Measurements from ENCODE around the gene PTPRE. TPM values are rescaled to one million over a fixed set of nuclear protein-coding genes. Genes with fewer than 3 reads are reported as not detected.
A peak's percentile ranks its signal among the peaks of the same experiment; 100 is the strongest.

Gene PTPRE
- polyA plus RNA-seq, 12 donors: 3.9 to 17.8 (median 7.2) TPM; not detected in 1

DNA sequence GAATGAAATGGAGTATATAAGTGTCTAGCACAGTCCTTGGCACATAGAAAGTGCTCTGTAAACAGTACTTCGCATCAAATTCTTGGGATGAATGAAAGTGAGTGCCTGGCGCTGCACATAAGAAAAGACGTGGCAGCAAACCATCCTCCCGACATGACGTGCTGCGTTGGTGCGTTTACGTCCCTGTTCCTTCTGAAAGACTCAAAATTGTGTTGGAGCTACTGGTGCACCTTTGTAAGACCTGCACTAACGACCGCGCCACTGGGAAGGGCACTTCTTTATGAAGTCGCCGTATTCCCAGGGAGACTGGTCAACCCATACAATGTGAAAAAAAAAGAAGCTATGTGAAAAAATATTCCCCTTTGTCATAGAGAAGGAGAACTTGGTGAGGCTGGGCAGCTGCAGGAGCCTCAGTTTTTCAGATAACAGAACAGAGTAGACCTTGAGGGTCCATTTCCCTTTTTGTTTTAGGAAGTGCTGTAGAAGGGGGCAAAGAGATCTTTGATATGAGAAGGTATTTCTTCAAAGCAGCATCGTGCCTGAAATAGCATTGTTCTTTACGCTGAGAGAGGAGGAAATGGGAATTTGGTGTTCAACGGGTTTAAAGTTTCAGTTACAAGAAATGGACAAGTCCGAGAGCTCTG is 91.7 kb downstream of the PTPRE start:
- DNase-seq: no peak

DNA sequence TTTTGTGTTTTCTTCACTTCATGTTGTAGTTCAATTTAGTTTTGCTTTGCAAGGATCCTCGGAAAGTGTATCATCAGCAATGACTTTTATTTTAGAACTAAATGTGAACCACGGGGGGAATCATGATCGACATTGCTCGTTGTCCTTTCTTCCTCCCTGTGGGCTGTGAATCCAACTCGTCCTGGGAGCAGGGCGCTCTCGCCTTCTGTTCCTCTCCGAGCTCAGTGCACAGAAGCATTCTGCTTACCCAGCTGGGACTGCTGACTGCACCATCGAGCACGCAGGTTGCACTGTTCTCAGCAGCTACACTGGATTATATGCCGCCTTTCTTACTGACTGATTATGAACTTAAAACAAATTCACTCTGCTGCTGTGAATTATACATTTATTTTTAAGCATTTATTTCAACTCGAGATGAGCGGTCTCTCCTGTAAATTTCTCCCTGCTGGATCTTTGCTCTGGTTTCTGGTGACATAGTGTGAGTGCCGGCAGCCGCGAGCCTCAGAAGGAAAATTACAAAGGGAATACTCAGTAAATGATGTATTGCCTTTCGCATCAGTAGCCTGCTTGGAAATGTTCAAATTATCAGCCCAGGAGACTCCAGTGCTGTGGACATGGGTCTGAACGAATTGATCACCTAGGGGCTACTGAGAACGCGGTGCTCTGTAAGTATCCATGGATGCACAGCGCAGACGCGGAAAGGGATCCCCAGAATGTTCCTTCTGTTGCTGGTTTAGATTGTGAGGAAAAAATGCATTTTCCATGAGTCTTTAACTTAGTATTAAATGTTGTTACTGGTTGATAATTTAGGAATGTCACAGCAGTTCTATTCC is 92.6 kb downstream of the PTPRE start:
- no peak for DNase-seq

DNA sequence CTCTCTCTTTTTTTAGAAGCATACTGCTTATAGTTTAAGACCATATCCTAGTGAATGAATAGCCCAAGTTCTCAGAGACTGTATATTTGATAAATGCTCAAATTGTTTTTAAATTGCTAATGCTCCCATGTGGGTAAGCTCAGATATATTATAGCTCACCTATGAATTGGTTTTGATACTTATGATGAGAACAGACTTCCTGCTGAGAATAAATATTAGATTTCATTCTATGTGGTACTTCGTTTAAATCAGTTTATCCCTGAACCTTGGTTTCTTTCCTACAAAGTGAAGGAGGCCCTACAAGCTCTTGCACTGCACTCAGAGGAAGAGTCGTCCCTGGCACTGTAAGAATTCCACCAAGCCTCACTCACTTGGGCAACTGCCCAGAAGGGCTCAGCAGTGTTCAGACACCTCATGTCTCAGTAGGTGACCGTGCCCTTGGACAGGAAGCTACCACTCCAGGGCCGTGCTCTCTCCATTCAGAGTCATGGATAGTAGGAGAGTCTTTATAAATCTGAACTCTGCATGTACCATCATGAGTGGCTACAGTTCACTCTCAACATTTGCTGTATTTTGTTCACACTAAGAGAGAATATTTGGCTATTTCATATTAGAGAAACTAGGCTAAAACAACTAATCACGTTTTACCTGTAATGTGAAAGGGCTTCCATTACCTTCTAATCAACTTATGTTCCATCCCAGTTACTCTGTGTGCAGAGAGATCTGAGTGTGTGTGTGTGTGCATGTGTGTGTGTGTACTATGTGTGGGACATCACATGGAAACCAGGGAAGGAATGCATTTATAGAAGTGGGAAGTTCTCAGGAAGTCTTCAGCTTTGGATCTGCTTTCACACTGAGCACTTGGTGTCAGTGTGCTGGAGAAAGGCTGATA is 93.8 kb downstream of the PTPRE start:
- no peak for DNase-seq

DNA sequence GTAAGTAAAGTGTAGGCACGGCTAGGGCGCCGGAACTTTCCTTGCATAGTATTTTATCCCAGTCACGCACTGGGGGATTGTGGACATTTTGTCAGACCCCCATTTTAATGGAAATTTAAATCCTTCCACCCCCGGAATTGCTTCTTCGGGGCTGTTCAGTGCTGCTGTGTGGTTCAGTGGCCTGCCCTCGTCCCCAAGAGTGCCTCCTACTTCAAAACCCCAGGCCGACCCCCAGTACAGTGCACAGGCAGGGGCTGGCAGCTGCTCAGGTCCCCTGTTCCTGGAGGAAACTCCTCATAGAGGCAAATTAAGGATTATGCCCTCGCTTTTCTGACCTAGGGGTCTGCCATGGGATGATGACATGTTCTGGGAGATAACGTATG is 94.5 kb downstream of the PTPRE start:
- DNase-seq: no peak

DNA sequence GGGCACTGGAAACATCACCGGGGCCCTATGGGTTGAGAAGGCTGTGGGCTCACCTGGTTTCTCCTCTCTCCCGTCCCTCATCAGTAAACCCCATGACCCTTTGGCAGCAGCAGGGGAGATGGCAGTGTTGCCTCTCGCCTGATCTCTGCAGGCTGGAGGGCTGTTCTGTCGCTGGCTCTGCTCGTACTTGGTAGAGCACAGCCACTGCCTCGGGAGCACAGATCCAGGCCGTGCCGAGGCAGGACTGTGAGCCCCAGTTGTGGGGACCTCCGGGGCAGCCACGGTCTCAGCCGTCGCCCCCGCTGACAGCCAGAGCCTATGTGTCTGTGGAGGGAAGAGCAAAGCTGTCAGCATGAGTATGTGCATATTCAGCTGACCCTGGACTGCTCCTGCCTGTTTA is 94.9 kb downstream of the PTPRE start:
- no peak for DNase-seq

DNA sequence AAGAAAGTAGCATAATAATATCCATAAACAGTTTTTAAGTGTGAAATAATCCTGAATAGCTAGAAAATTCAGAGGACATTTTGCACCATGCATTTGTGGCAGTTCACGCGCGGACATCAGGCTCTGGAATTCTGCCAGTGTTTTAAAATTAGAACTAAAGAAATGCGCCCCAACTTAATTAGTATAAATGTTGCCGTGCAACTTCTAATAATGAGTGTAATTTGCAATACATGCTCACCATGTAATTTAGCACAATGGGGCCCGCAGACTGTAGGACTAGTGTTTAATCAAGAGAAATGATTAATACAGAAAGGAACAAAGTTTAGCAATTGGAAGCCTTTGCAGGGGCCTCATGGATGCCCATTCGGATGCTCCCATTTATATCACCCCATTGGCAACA is 96.6 kb downstream of the PTPRE start:
- DNase-seq: no peak

DNA sequence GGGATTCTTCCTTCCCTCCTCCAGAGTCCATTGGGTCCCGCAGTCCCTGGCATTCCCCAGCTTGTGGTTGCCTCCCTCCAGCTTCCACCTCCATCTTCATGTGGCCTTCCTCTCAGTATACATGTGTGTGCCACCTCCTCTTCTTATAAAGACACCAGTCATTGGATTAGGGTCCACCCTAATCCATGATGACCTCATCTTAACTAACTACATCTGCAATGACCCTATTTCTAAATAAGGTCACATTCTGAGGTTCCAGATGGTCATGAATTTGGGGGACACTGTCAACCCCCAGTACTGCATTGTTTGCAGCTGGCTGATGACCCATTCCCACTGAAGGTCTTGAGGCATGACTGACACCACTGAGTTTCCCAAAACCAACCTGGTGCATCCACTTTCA is 99.0 kb downstream of the PTPRE start:
- no peak for DNase-seq

DNA sequence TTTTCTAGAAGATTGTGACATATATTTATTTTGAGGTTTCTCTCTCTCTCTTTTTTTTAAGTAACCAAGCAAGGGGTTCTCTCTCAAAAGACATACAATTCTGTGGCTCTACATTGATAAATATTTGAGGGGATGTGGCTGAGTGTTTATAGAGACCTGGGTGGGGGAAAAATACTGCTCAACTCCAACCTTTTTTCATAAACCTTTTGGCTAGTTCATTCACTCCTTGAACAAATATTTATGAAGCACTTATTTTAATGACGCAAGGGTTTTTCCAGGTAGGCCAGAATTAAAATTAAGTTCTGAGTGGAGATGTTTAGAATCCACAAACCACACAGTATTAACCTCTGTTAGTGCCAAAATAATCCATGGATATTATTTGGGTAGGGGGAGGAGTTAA is 100.2 kb downstream of the PTPRE start:
- DNase-seq: no peak

DNA sequence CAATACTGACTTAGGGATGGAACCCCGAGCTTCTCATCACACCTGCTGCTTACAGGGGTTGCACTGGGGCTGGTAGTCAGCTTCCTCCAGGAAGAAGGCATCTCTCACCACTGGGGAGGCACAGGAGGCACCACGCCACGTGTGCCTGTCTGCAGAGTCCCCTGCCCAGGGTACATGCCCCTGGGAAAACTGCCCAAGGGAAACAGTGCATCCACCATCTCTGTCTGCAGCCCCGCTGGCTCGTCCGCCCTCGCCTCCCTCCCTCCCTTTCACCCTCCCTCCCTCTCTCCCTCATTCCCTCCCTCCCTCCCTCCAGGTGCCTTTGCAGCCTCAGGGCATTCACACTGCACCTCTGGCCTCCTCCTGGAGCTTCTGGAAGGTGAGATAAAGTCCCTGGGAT is 101.1 kb downstream of the PTPRE start:
- no peak for DNase-seq

DNA sequence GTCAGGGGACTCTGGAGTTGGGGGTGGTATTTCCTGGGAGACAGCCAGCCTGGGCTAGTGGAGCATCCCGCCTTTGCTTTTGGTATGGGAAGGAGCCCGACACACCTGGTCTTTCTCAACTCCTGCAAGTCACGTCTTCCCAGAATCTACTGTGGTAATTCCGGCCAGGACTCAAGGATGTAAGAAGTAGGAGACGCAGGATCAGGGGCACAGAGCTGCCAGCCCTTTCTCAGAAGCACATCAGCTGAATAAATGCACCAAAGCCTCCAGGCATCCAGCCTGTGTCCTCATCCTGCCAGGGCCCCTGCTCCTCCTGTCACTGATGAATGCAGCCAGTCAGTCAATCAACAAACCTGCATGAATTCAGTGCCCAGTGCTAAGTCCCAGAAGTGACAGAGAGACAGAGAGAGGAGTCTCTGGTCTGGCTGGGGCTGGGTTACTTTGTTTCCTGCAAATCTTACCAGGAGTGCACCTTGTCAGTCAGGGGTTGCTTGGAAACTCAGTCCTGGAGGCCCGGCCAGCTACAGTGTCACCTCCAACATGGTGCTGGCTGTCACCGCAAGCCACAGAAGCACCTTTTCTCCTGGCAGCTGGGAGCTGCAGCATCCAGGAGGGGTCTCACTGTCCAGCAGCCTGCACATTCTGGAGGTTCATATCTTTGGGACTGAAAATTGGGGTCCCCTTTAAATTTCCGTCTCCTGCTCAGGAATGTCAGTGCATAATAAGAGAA is 101.8 kb downstream of the PTPRE start:
- no peak for DNase-seq

DNA sequence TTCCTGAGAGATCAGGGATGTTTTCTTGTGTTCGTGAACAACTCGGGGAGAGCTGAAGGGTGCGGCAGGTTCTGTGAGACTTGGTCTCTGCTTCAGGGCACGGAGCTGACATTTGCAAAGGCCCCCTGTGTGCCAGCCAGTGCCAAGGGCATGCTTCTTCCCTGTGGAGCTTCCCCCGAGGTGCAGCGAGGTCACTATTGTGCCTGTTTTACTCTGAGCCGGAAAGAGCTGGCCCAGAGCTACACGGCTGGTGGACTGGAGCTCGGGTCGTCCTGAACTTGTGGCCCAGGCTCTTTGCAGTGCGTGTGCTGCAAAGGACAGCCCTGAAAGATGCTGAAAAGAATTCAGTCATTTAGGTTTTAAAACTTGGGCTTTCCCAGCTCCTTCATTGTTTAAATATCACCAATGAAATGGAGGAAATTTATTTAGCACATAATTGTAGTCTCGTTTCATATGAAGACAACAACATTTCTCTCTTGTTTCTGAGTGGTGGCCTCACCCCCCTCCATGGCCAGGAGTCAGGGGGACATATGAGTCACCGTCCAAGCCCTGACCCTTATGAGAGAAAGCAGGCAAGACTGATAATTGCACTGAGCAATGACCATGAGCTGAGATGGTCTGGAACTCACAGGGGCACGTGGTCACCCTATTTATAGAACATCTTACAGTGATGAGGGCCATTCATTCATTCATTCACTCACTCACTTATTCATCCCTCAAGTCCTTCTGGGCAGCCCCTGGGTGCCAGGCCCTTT is 102.6 kb downstream of the PTPRE start:
- DNase-seq: no peak

DNA sequence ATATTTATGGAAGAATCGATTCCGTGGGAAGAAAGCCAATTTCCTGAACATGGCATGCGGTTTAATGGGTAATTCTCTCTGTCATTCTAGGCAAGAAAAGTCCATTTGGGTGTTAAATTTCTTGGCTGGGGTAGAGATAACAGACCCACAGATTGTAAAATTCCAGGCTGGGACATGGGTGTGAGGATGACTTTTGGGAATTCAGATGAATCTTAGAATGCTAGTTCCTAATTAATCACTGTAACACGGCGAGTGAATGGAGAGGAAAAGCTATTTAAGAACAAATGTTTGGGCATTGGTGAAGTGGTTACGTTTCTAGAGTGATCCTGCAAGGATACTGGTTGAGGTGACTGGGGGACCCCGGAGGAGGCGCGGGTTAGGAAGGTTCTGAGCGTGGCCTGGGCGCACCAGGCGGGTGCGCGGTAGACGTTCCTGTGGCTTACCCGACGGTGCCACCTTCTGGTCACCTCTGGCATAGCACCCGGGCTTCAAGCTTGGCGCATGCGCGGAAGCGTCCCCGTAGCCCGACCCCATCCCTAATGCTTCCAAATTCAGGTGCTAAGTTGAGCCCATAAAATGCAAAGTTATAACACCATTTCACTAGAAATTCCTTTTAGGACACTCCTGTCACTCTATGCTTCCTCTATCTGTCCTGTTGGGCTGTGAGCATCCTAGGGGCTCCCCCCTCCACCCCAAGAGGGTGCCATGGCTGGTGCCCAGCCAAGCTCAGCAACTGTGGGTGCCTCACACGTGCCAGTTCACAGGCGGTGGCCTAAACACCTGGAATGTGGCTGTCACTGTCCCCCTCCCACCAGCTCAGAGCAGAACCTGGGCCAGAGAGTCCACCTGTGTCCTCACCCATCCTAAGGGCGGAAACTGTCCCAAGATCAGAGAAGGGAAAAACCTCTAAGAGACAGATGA is 104.4 kb downstream of the PTPRE start:
- DNase-seq: peak; percentile 85

DNA sequence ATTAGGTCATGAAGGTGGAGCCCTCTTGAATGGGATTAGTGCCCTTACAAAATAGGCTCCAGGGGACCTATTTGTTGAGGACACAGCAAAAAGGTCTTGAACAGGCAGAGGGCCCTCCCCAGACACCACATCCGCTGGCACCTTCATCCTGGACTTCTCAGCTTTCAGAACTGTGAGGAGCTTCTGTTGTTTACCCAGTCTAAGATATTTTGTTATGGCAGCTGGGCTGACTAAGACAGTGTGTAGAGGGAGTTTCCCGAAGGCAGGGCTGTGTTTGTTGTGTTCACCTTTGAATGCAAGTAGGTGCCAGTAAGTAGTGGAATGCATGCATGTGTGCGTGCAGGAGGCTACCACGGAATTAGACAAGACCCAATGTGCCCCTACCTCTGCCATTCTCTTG is 106.7 kb downstream of the PTPRE start:
- DNase-seq: no peak

DNA sequence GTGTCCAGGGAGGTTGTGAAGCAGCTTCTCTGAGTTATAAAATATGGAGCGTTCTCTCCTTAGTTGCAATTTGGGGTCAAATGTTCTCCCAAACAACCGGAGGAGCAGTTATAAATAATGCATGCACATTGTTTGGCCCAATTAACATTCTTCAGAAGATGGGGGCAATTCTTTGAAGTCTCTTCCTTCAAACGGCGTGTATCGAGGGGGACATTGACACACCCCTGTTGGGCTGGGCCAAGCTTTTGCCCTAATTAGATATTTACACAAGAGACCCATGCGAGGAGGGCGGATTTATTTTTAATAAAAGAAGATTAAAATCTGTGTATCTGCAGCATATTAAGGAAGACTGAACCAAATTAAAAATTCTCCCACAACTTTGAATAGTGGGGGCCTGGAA is 107.3 kb downstream of the PTPRE start:
- no peak for DNase-seq

DNA sequence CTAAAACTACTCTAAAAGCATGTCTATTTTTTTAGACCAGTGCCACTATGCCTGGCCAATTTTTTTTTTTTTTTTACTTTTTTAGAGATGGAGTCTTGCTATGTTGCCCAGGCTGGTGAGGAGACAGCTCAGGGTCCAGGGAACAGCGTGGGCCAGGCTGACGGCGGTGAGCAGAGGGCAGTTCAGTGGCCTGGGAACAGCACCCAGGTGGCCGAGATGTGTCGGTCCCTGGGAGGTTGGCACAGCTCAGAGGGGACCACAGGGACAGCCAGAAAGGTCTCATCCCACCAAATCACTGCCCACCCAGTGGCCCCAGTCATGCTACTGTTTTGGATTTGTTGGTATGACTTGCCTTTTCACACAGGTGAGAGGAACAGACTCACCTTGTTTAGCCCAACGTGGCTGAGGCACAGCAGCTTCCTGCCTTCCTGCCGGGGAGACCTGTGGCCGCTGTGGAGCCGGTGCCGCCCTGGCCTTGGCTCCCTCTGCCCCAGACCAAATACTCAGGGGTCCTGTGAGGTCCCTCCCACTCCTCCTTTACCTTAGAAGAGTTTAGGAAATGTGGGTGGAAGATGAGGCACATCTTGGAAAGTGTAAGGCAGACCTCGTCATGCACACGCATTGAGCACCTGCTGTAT is 109.6 kb downstream of the PTPRE start:
- no peak for DNase-seq

DNA sequence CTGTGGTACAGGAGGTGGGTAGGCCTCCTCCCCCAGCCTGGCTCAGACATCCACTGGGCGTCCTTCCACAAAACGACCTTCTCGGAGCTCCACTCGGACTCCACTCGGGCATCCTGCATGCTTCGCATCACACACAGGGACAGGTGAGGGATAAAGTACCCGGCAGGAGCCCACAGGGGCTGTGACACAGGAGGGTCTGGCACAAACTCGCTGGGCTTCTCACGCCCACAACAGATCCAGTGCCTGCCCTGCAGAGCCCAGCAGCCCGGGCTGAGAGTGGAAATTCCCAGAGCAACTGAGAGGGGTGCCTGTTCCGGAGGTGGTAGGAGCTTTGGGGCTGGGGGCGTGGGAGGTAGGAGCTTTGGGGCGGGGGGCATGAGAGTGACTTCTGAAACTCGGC is 110.9 kb downstream of the PTPRE start:
- DNase-seq: no peak

DNA sequence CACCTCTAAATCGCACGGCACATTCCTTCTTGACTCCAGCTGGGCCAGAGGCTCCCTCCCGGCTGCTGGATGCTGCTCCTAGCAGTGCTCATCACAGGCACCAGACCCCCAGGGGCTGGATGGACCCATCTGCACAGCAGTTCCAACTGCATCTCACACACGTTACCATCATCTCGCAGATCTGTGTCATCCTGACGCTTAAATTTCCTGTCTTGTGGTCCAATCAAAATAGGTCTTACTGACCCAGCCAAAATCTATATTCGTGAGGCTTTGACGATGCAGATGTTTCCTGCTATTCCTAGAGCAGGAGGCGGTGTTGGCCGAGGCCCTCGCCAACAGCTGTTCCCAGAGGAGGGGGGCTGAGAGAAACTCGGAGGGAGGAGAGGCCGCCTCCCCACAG is 111.3 kb downstream of the PTPRE start:
- peak; percentile 78 for DNase-seq

DNA sequence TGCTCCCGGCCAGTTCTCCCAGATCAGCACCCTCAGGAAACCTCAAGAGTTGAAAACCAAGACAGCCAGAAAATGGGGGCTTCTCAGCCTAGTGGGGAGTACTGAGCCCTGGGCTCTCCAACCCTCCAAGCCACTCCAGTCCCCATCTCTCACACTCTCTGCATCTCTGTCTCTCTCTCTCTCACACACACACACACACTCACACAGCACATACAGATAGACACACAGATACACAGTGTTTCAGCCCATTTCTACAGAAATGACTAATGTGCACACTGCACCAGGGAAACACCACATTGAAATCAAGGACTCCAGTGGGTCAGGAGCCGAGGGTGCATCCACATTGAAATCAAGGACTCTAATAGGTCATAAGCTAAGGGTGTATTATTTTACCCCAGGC is 111.8 kb downstream of the PTPRE start:
- no peak for DNase-seq

Data from muscle of arm (tissue), 12 donors.